ENCODE results near the gene STRC.
"Not testable (repeated sequence)": the region's sequence is repeated elsewhere in the genome, so short reads cannot be mapped to it uniquely, and the experiment has no call there.

The STRC gene

GRCh38 chr15:43625106-43625505 lies 6.5 kb upstream of the STRC start:
- no peak for TF ChIP-seq CTCF (IDR thresholded peaks at IDR 0.05; ENCODE audit: low read depth, low read length, missing control alignments)
- H3K4me3 ChIP-seq (ENCODE audit: low read depth, low read length) = no peak overlapping the region
- H3K36me3 ChIP-seq (replicated peaks) = no peaks in the 10 kb centered on the region
- DNase-seq = no peak
- H3K27me3 ChIP-seq (replicated peaks) = no peaks in the 10 kb centered on the region
- in situ Hi-C loops (cut with HindIII; ENCODE audit: low pct_ligation_motif_present, low sequenced_read_pairs) = no loop called here
- H3K27ac ChIP-seq = no peak overlapping the region

DNA sequence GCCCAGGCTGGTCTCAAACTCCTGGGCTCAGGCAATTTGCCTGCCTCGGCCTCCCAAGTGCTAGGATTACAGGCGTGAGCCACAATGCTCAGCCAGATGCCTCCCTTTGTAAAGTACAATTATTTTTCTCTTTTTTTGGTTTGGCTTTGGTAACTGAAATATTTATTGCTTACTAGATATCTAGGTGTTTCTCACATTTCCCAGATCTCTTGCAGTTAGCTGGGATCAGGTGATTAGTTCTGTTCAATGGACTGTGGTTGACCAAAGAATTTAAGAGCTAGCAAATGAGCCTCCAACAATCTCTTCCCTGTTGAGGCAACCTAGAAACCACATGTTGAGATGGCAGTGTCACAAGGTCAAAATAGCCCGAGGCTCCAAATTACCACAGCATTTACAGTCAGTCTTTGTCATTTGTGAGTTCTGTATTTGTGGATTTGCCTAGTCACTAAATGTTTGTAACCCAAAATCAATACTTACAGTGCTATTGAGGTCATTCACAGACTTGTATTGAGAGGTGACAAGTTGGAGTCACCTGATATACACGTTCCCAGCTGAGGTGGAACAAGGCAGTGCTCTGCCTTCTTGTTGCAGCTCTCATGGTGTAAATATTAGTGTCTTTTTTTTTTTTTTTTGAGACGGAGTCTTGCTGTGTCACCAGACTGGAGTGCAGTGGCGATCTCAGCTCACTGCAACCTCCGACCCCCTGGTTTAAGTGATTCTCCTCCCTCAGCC lies 3.6 kb upstream of the STRC start:
- DNase-seq; H3K4me3 ChIP-seq (ENCODE audit: low read depth, low read length); H3K36me3 ChIP-seq (replicated peaks); H3K27ac ChIP-seq; in situ Hi-C loops (cut with HindIII; ENCODE audit: low pct_ligation_motif_present, low sequenced_read_pairs); H3K27me3 ChIP-seq (replicated peaks): not testable (repeated sequence)

GRCh38 chr15:43617750-43618149 lies 850 bp downstream of the STRC start:
- DNase-seq; H3K4me3 ChIP-seq (ENCODE audit: low read depth, low read length); in situ Hi-C loops (cut with HindIII; ENCODE audit: low pct_ligation_motif_present, low sequenced_read_pairs); H3K27ac ChIP-seq; H3K36me3 ChIP-seq (replicated peaks); H3K27me3 ChIP-seq (replicated peaks): not testable (repeated sequence)

DNA sequence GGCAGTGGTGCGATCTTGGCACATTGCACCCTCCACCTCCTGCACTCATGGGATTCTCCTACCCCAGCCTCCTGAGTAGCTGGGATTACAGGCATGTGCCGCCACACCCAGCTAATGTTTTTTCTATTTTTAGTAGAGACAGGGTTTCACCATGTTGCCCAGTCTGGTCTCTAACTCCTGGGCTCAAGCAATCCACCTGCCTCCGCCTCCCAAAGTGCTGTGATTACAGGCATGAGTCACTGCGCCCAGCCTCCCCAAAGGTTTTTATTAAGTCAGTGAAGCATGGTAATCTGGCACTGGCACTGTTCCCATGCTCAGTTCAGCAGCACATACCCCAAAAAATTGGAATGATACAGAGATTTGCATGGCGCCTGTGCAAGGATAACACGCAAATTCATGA lies 16.4 kb downstream of the STRC start:
- DNase-seq; in situ Hi-C loops (cut with HindIII; ENCODE audit: low pct_ligation_motif_present, low sequenced_read_pairs); H3K36me3 ChIP-seq (replicated peaks); H3K4me3 ChIP-seq (ENCODE audit: low read depth, low read length); H3K27ac ChIP-seq; H3K27me3 ChIP-seq (replicated peaks): not testable (repeated sequence)

DNA sequence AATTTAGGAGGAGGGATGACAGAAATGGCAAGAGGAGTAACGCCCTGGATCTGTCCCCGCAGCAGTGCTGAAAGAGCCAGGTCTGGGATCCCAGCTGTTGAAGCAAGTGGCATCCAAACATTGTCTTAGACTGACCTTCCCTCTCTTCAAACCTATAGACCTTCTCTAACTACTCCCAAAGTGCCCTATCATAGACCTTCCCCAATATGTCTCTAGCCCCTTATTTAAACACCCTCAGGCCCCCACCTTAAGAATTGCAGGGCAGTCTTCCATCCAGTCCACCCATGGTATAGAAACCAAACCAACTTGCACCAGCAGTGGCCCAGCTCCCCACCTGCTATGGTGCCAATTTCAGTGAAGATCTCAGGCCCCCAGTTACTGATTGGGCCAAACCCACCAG lies 18.4 kb downstream of the STRC start:
- in situ Hi-C loops (cut with HindIII; ENCODE audit: low pct_ligation_motif_present, low sequenced_read_pairs); H3K4me3 ChIP-seq (ENCODE audit: low read depth, low read length); DNase-seq; H3K36me3 ChIP-seq (replicated peaks); H3K27ac ChIP-seq; H3K27me3 ChIP-seq (replicated peaks): not testable (repeated sequence)

DNA sequence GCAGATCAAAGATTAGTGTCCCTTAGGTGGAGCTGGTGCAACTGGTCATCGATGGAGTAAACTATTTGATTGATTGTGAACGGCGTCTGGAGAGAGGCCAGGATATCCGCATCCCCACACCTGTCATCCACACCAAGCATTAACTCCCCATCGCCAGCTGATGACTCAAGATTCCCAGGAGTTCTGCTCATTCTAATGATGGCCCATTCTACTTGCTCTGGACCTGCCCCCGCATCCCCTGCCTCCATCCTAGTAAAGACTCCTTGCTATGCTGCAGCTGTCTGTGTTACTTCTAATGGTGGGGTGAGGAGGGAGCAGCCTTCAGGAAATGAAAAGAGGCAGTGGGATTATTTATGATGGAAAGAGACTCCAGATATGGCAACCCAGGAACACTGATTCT lies 19.5 kb downstream of the STRC start:
- H3K27ac ChIP-seq; H3K27me3 ChIP-seq (replicated peaks); H3K36me3 ChIP-seq (replicated peaks); in situ Hi-C loops (cut with HindIII; ENCODE audit: low pct_ligation_motif_present, low sequenced_read_pairs); DNase-seq; H3K4me3 ChIP-seq (ENCODE audit: low read depth, low read length): not testable (repeated sequence)

- H3K27me3 ChIP-seq (replicated peaks); in situ Hi-C loops (cut with HindIII; ENCODE audit: low pct_ligation_motif_present, low sequenced_read_pairs); H3K4me3 ChIP-seq (ENCODE audit: low read depth, low read length); H3K27ac ChIP-seq; H3K36me3 ChIP-seq (replicated peaks); DNase-seq: not testable (repeated sequence)
Observed at GRCh38 chr15:43593328-43594190, 25.0 kb downstream of the STRC start, which contains the start of gene CKMT1B. Gene CKMT1B, plus strand, starts transcription at chr15:43594027. Its CDS starts 192 bp downstream, at chr15:43594219.

DNA sequence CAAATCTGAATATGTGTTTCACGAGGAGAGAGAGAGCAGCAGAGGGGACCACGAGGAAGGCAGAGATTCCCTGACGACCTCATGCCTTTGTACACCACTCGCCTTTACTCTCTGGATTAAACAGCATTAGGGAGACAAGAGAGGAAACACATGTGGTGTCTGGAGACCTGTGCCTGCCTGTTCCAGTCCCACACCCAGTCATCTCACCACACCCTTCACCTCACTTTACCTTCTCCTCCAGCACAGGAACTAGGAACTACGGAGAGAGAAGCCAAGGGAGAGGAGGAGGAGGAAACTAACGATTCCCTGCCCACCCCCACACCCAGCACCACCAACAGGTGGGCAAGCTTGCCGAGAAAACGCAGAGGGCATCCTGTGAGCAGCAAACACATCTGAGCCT lies 25.8 kb downstream of the STRC start:
- H3K36me3 ChIP-seq (replicated peaks); H3K27ac ChIP-seq; DNase-seq; H3K27me3 ChIP-seq (replicated peaks); in situ Hi-C loops (cut with HindIII; ENCODE audit: low pct_ligation_motif_present, low sequenced_read_pairs); H3K4me3 ChIP-seq (ENCODE audit: low read depth, low read length): not testable (repeated sequence)

- H3K27me3 ChIP-seq (replicated peaks); H3K36me3 ChIP-seq (replicated peaks); H3K4me3 ChIP-seq (ENCODE audit: low read depth, low read length); H3K27ac ChIP-seq; DNase-seq; in situ Hi-C loops (cut with HindIII; ENCODE audit: low pct_ligation_motif_present, low sequenced_read_pairs): not testable (repeated sequence)
Observed at GRCh38 chr15:43589778-43590466, 28.7 kb downstream of the STRC start, which contains the start of gene PPIP5K1. Gene PPIP5K1, minus strand, starts transcription at chr15:43590208. Its CDS starts 5,704 bp downstream, at chr15:43584504.

GRCh38 chr15:43574607-43575006 lies 44.0 kb downstream of the STRC start:
- H3K4me3 ChIP-seq (ENCODE audit: low read depth, low read length); H3K27ac ChIP-seq; H3K36me3 ChIP-seq (replicated peaks); H3K27me3 ChIP-seq (replicated peaks); in situ Hi-C loops (cut with HindIII; ENCODE audit: low pct_ligation_motif_present, low sequenced_read_pairs); DNase-seq: not testable (repeated sequence)

GRCh38 chr15:43566615-43567014 lies 52.0 kb downstream of the STRC start:
- H3K4me3 ChIP-seq (ENCODE audit: low read depth, low read length); H3K27me3 ChIP-seq (replicated peaks); DNase-seq; H3K27ac ChIP-seq; in situ Hi-C loops (cut with HindIII; ENCODE audit: low pct_ligation_motif_present, low sequenced_read_pairs); H3K36me3 ChIP-seq (replicated peaks): not testable (repeated sequence)

- DNase-seq; H3K4me3 ChIP-seq (ENCODE audit: low read depth, low read length); H3K27ac ChIP-seq; H3K36me3 ChIP-seq (replicated peaks); in situ Hi-C loops (cut with HindIII; ENCODE audit: low pct_ligation_motif_present, low sequenced_read_pairs); H3K27me3 ChIP-seq (replicated peaks): not testable (repeated sequence)
Observed at GRCh38 chr15:43563793-43564192, 54.8 kb downstream of the STRC start.

DNA sequence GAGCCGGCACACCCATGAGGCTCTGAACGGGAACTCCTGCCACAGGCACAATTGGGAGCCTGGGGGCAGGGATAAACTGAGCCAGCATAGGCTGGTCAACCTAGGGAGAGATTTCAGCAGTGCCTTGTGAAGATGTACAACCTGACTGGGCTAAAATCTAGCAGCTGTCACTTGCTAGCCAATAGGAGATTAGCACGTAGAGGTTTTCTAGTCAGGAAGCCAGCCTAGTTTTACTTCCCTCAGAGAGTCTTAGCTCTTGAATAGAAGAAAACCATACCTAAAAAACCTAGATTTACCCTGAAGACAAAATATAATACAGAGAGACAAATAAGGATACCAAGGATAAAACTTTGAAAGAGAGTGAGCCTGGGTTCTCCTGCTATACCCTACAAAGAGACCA lies 55.8 kb downstream of the STRC start:
- H3K27ac ChIP-seq; H3K4me3 ChIP-seq (ENCODE audit: low read depth, low read length); in situ Hi-C loops (cut with HindIII; ENCODE audit: low pct_ligation_motif_present, low sequenced_read_pairs); DNase-seq; H3K27me3 ChIP-seq (replicated peaks); H3K36me3 ChIP-seq (replicated peaks): not testable (repeated sequence)
